Measurements from ENCODE around the gene DCP1B. TPM values are rescaled to one million over a fixed set of nuclear protein-coding genes. Genes with fewer than 3 reads are reported as not detected.

Gene DCP1B
- total RNA-seq, 1 donor from 2014 or later = 4.9 TPM

- no peak for DNase-seq (ENCODE audit: low read depth, low spot score)
Measured at GRCh38 chr12:1906579-1906978, 97.7 kb downstream of the DCP1B start.

- DNase-seq (ENCODE audit: low read depth, low spot score) = no peak
Measured at GRCh38 chr12:1904875-1905274, 99.4 kb downstream of the DCP1B start.

GRCh38 chr12:1896964-1897363 is 107.3 kb downstream of the DCP1B start:
- DNase-seq (ENCODE audit: low read depth, low spot score) = no peak

Other genes starting within 250 kb of the DCP1B start
- gene LRTM2, start 183.9 kb downstream of the DCP1B start, total RNA-seq = not detected in 2 replicates
- gene CACNA2D4, start 85.8 kb downstream of the DCP1B start, total RNA-seq = 0.18 and 0.46 TPM in 2 replicates
- not detected in 2 replicates for gene CACNA1C, start 48.5 kb upstream of the DCP1B start, total RNA-seq

All from pulmonary artery endothelial cell (primary cell).